GM21360 (cell line): ENCODE results near the gene ISG20L2.
"Not testable (repeated sequence)": the region's sequence is repeated elsewhere in the genome, so short reads cannot be mapped to it uniquely, and the experiment has no call there.

Experiments used
- ATAC-seq: cut with Tn5 transposase; IDR thresholded peaks from one replicate; pipeline ENCODE4 v1.9.1; 2021; ENCODE audit warnings: mild to moderate bottlenecking, moderate library complexity; ENCODE audit not compliant: unreplicated experiment

ISG20L2 gene

DNA sequence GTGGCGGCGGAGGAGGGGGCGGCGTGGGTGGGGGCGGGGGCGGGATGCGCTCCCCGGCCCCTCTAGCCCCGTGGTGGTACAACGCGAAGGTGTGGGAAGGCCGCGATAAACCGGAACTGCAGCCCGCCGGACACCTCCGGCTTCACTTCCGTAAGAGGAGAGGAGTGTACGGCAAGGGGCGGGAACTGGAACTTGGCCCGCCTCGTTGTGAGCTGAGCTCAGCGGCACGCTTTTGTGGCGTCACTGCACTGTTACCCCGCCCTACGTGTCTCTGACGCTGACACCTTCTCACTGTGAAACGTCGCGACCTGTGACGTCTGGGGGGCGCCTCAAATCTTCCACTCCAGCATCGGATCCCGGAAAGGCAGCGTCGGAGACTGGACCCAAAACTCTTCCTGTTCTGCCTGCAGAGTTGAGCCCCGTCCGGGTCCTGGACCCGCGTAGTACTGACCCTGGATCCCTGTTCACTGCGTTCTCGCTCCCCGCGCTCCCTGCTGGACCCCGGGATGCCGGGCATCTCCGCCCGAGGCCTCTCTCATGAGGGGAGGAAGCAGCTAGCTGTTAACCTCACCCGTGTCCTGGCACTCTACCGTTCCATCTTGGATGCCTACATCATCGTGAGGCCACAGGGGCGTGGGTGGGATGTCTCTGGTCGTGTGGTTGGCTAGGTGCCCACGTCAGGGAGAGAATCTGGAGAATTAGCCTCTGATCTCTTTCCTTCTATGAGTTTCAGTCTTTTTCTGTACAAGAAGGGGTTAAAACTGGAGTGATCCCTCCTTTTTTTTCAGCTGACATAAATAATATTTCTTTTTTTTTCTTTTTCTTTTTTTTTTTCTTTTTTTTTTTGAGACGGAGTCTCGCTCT, at the start of gene ISG20L2:
ISG20L2 (minus strand) TSS at position 168 of the 864 bp plus-strand sequence. CDS start 1,114 bp downstream, outside the sequence.
- peak; percentile 80 for ATAC-seq

GRCh38 chr1:156777573-156777972, 49.0 kb upstream of the ISG20L2 start:
- no peak for ATAC-seq

- no peak for ATAC-seq
Observed at GRCh38 chr1:156776942-156777341, 48.4 kb upstream of the ISG20L2 start.

GRCh38 chr1:156775799-156776198, 47.2 kb upstream of the ISG20L2 start:
- ATAC-seq: no peak

- no peak for ATAC-seq
Observed at GRCh38 chr1:156773607-156774006, 45.0 kb upstream of the ISG20L2 start.

GRCh38 chr1:156772728-156773497, 44.3 kb upstream of the ISG20L2 start:
- no peak for ATAC-seq

DNA sequence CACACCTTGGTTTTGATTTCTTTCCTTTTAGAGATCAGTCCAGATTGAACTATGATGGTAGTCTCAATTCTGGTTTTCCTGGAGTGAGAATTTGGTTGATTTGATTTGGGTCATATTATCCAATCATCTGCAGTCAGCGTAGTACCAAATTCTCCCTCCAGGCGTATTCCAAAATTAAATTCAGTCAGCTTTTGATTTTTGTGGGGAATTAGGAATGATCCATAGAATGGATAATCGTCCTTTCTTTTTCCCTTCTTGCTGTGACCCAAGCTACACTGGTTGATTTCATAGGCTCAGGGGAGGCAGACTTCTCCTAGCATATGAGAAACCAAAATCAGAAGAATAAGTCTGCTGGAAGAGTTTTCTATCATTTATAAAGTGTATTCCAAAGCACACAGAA, 43.7 kb upstream of the ISG20L2 start:
- no peak for ATAC-seq

GRCh38 chr1:156768610-156769295, 40.2 kb upstream of the ISG20L2 start:
- ATAC-seq: no peak

- ATAC-seq: no peak
Observed at GRCh38 chr1:156767879-156768604, 39.5 kb upstream of the ISG20L2 start.

DNA sequence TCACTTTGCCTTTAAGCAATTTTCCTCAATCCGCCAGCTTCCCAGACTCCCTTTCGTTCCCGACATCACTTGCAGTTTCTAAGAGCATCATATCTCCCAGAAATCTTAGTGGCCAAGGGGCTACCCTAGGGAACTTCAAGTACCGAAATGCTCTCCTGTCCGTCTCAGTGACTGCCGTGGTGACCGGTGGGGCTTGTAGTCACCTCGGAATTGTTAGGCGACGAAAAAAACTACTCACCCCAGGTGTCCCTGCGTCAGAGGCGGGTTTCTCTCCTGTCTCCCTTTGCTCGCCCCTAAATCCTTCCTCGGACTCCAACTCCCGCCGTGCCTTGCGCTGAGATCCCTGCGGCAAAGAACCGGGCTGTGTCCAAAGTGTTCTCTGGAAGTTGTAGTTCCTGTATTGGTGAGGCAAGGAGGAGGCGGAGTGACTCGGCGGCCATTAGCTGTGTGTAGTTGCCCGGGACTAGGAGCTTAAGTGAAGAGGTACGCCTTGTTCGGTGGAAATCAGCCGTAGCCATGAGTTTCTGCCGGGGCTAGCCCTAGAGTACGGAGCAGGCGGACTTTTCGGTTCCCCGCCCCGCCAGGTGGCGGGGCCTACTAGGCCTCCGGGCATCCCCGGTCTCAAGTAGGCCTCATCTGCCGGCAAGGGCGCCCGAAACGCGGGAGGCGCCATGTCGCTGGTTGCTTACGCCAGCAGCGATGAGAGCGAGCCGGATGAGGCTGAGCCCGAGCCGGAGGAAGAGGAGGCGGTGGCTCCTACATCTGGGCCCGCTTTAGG, 38.7 kb upstream of the ISG20L2 start, which contains the start of gene PRCC:
PRCC (plus strand) TSS at position 435 of the 778 bp plus-strand sequence; CDS start at position 672, 237 bp downstream.
- peak; percentile 81 for ATAC-seq

GRCh38 chr1:156766298-156767100, 37.9 kb upstream of the ISG20L2 start:
- ATAC-seq: peak; percentile 16

- no peak for ATAC-seq
Observed at GRCh38 chr1:156765666-156766065, 37.1 kb upstream of the ISG20L2 start.

DNA sequence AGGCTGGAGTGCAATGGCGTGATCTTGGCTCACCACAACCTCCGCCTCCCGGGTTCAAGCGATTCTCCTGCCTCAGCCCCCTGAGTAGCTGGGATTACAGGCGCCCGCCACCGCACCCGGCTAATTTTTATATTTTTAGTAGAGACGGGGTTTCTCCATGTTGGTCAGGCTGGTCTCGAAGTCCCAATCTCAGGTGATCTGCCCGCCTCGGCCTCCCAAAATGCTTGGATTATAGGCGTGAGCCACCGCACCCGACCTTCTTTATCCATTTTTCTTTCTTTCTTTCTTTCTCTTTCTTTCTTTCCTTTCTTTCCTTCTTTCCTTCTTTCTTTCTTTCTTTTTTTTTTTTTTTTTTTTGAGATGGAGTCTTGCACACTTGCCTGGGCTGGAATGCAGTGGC, 36.6 kb upstream of the ISG20L2 start:
- not testable (repeated sequence) for ATAC-seq

DNA sequence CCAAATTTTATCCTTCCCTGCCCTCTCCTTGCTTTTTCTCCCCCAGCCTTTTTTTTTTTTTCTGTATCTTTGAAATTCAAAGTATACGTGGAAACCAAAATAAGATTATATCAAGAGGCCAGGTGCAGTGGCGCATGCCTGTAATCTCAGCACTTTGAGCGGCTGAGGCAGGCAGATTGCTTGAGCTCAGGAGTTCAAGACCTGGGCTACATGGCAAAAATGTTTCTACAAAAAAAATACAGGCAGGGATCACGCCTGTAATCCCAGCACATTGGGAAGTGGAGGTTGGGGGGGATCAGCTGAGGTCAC, 32.2 kb upstream of the ISG20L2 start:
- no peak for ATAC-seq

GRCh38 chr1:156760092-156760795, 31.7 kb upstream of the ISG20L2 start:
- ATAC-seq: no peak

DNA sequence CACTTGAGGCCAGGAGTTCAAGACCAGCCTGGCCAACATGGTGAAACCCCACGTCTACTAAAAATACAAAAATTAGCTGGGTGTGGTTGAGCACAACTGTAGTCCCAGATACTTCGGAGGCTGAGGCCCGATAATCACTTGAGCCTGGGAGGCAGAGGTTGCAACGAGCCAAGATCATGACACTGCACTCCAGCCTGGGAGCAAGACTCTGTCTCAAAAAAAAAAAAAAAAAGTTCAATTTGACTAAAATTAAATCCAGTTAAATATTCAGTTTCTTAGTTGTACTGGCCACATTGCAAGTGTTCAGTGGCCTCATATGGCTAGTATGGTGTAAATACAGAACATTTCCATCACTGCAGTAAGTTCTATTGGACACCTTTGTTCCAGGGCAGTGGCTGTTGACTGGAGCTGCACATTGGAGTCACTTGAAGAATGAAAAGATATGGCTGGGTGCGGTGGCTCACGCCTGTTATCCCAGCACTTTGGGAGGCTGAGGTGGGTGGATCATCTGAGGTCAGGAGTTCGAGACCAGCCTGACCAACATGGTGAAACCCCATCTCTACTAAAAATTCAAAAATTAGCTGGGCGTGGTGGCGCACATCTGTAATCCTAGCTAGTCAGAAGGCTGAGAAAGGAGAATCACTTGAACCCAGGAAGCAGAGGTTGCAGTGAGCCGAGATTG, 29.1 kb upstream of the ISG20L2 start:
- ATAC-seq: not testable (repeated sequence)

GRCh38 chr1:156756355-156756754, 27.8 kb upstream of the ISG20L2 start:
- no peak for ATAC-seq

GRCh38 chr1:156755527-156755950, 27.0 kb upstream of the ISG20L2 start:
- no peak for ATAC-seq
